GM23338 (cell line): ENCODE data around the gene KIF1A.
"Not testable (repeated sequence)": the region's sequence is repeated elsewhere in the genome, so short reads cannot be mapped to it uniquely, and the experiment has no call there.

Source experiments
- CREB1 ChIP-seq: fragments of 250-450 bp; sonication (Bioruptor Pico); IDR thresholded peaks from 2 replicates; pipeline ENCODE4 v1.5.0; 2020; ENCODE audit warnings: low read depth, mild to moderate bottlenecking, moderate library complexity
- EZH2 ChIP-seq: fragments of 200-600 bp; sonication (generic); IDR thresholded peaks from one replicate; pipeline ENCODE4 v1.8.0; 2017; ENCODE audit warnings: antibody characterized with exemption, mild to moderate bottlenecking, low read depth; ENCODE audit not compliant: unreplicated experiment
- EZH2phosphoT487 ChIP-seq: fragments of 200-600 bp; sonication (generic); IDR thresholded peaks from one replicate; pipeline ENCODE4 v1.8.1; 2018; ENCODE audit warnings: antibody characterized with exemption; ENCODE audit not compliant: unreplicated experiment
- JUNB ChIP-seq: IDR thresholded peaks from one replicate; pipeline ENCODE4 v1.6.1; 2016; ENCODE audit warnings: antibody characterized with exemption; ENCODE audit not compliant: unreplicated experiment
- POLR2AphosphoS5 ChIP-seq: IDR thresholded peaks from 2 replicates; pipeline ENCODE4 v1.6.1; 2016; ENCODE audit warnings: antibody characterized with exemption, low read depth
- STAT1 ChIP-seq: IDR thresholded peaks from one replicate; pipeline ENCODE4 v1.6.1; 2016; ENCODE audit warnings: antibody characterized with exemption; ENCODE audit not compliant: unreplicated experiment
- ZNF114 ChIP-seq: fragments of 250-450 bp; sonication (Bioruptor Pico); IDR thresholded peaks from 2 replicates; pipeline ENCODE4 v1.5.0; 2020; ENCODE audit warnings: mild to moderate bottlenecking, moderate library complexity
- ZNF331 ChIP-seq: fragments of 250-450 bp; sonication (Bioruptor Pico); IDR thresholded peaks from 2 replicates; pipeline ENCODE4 v1.5.0; 2020; ENCODE audit warnings: low read depth, mild to moderate bottlenecking, moderate library complexity
- TF ChIP-seq, protein P1 (sequence below), 2 experiments: fragments of 200-600 bp in 1 of 2; sonication (generic) in 1 of 2; conservative IDR thresholded peaks; 2 replicates each; pipeline versions ENCODE4 v1.5.1 to v1.6.1; 2016 to 2017; ENCODE audit warnings: antibody characterized with exemption in 2 of 2, low read depth in 2 of 2, mild to moderate bottlenecking in 2 of 2, moderate library complexity in 1 of 2
- TF ChIP-seq, protein P2 (sequence below): IDR thresholded peaks from one replicate; pipeline ENCODE4 v1.6.1; 2018; ENCODE audit warnings: antibody characterized with exemption; ENCODE audit not compliant: unreplicated experiment
- TF ChIP-seq, protein P3 (sequence below): IDR thresholded peaks from 2 replicates; pipeline ENCODE4 v1.6.1; 2016; ENCODE audit warnings: antibody characterized with exemption

DNA sequence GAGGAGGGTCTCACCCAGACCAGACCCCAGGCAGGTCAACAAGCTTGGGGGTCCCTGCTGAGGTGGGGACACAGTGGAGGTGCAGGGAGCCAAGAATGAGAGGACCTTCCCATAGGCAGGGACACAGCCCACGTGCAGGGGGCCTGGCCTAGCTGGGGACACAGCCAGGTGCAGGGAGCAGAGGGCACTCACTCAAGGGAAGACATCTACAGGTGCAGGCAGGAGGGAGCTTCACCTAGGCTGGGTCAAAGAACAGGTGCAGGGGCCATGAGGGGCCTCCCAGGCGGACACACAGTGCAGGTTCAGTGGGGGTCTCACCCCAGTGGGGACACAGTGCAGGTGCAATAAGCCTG is 129.0 kb downstream of the KIF1A start:
- TF ChIP-seq, protein P1, sequence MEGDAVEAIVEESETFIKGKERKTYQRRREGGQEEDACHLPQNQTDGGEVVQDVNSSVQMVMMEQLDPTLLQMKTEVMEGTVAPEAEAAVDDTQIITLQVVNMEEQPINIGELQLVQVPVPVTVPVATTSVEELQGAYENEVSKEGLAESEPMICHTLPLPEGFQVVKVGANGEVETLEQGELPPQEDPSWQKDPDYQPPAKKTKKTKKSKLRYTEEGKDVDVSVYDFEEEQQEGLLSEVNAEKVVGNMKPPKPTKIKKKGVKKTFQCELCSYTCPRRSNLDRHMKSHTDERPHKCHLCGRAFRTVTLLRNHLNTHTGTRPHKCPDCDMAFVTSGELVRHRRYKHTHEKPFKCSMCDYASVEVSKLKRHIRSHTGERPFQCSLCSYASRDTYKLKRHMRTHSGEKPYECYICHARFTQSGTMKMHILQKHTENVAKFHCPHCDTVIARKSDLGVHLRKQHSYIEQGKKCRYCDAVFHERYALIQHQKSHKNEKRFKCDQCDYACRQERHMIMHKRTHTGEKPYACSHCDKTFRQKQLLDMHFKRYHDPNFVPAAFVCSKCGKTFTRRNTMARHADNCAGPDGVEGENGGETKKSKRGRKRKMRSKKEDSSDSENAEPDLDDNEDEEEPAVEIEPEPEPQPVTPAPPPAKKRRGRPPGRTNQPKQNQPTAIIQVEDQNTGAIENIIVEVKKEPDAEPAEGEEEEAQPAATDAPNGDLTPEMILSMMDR (conservative IDR thresholded peaks at IDR 0.05; ENCODE audit: low read depth in 2 of 2): not testable (repeated sequence)
- not testable (repeated sequence) for TF ChIP-seq EZH2; POLR2AphosphoS5; EZH2phosphoT487; CREB1 (CRISPR knock-in tag); JUNB; ZNF114 (CRISPR knock-in tag); STAT1; ZNF331 (CRISPR knock-in tag)
- TF ChIP-seq, protein P2, sequence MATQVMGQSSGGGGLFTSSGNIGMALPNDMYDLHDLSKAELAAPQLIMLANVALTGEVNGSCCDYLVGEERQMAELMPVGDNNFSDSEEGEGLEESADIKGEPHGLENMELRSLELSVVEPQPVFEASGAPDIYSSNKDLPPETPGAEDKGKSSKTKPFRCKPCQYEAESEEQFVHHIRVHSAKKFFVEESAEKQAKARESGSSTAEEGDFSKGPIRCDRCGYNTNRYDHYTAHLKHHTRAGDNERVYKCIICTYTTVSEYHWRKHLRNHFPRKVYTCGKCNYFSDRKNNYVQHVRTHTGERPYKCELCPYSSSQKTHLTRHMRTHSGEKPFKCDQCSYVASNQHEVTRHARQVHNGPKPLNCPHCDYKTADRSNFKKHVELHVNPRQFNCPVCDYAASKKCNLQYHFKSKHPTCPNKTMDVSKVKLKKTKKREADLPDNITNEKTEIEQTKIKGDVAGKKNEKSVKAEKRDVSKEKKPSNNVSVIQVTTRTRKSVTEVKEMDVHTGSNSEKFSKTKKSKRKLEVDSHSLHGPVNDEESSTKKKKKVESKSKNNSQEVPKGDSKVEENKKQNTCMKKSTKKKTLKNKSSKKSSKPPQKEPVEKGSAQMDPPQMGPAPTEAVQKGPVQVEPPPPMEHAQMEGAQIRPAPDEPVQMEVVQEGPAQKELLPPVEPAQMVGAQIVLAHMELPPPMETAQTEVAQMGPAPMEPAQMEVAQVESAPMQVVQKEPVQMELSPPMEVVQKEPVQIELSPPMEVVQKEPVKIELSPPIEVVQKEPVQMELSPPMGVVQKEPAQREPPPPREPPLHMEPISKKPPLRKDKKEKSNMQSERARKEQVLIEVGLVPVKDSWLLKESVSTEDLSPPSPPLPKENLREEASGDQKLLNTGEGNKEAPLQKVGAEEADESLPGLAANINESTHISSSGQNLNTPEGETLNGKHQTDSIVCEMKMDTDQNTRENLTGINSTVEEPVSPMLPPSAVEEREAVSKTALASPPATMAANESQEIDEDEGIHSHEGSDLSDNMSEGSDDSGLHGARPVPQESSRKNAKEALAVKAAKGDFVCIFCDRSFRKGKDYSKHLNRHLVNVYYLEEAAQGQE: not testable (repeated sequence)
- TF ChIP-seq, protein P3, sequence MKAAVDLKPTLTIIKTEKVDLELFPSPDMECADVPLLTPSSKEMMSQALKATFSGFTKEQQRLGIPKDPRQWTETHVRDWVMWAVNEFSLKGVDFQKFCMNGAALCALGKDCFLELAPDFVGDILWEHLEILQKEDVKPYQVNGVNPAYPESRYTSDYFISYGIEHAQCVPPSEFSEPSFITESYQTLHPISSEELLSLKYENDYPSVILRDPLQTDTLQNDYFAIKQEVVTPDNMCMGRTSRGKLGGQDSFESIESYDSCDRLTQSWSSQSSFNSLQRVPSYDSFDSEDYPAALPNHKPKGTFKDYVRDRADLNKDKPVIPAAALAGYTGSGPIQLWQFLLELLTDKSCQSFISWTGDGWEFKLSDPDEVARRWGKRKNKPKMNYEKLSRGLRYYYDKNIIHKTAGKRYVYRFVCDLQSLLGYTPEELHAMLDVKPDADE: not testable (repeated sequence)
